Adrenal gland (tissue), 5 donors: ENCODE results near the gene AFAP1L1.

ENCODE experiments used
- CTCF ChIP-seq, 6 experiments: fragments of 450-650 bp in 4 of 6; fragments of 200-600 bp in 2 of 6; sonication (generic) in 1 of 6; IDR thresholded peaks; 1 replicate in 5 of 6; 2 replicates in 1 of 6; pipeline versions ENCODE4 v1.5.1 to v1.8.0; 2016 to 2021; ENCODE audit warnings: antibody characterized with exemption in 6 of 6, mild to moderate bottlenecking in 2 of 6, moderate library complexity in 1 of 6
- POLR2A ChIP-seq, 2 donors: fragments of 450-650 bp; IDR thresholded peaks; one replicate each; pipeline ENCODE4 v1.6.1; 2017; ENCODE audit warnings: antibody characterized with exemption in 2 of 2, mild to moderate bottlenecking in 2 of 2, moderate library complexity in 1 of 2
- donor health status: DM: no; HTN: no; CAD: no.

DNA sequence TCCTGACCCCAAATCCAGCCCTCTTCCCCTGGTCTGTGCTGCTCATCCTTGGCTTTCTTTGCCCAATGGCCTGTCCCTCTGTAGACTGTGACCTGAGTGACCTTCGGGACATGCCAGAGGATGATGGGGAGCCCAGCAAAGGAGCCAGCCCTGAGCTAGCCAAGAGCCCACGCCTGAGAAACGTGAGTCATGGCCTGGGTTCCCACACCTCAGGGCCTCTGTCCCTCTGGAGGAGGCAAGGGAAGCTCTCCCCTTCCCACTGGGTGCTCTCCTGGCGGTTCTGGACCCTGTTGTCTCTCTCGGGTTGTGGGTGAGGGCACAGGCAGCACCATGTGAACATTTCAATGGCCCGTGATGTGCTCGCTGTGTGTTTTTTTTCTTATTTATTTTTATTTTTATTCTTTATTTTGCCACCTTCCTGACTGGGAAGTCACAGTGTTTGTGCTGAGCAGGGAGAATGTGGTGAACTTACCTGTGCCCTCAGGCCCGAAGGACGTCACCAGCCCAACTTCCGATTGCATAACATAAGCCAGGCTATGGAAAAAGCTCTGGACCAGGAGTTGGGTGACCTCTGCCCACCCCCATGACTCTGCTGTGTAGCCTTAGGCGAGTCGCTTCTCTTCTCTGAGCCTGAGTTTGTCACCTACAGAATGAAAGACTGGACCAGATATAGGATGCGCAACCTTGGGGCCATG, 29.5 kb downstream of the AFAP1L1 start:
- TF ChIP-seq CTCF (IDR thresholded peaks at IDR 0.05), result no peak
- no peak for TF ChIP-seq POLR2A (IDR thresholded peaks at IDR 0.05)
